GM21717 (cell line): ENCODE measurements around the gene WHRN.

Experiments used
- ATAC-seq: cut with Tn5 transposase; IDR thresholded peaks from one replicate; pipeline ENCODE4 v1.9.1; 2021; ENCODE audit warnings: mild to moderate bottlenecking, moderate library complexity; ENCODE audit not compliant: unreplicated experiment

WHRN gene

DNA sequence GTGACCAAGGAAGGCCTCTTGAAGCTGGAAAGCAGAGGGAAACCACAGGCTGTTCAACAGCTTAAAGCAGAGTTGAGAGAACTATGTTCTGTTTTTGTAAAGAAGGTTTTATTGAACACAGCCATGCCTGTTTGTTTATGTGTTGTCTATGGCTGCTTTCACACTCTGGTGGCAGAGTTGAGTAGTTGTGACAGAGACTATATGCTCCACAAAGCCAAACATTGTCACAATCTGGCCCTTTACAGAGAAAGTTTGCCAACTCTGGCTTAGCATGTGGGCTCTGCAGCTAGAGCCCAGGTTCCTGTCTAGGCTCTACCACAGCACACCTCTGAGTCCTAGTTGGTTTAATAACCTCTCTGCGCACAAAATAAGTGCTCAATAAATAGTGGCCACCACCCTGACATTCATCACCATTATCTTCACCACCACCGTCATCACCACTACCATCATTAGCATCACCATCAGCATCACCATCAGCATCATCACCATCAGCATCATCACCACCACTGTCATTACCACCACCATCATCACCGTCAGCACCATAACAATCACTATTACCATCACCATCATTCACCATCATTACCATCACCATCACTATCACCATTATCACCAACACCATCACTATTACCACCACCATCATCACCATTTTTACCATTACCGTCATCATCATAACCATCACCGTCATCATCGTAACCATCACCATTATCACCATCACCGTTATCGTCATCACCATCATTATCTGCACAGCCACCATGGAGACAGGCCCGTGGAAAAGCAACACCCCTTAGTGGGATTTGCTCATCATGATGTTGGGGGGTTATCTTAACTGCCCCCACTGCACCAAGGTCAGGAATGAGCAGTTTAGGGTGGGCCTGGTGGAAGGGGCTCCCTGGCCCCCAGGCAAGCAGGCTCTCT, 135.8 kb downstream of the WHRN start:
- ATAC-seq = no peak

DNA sequence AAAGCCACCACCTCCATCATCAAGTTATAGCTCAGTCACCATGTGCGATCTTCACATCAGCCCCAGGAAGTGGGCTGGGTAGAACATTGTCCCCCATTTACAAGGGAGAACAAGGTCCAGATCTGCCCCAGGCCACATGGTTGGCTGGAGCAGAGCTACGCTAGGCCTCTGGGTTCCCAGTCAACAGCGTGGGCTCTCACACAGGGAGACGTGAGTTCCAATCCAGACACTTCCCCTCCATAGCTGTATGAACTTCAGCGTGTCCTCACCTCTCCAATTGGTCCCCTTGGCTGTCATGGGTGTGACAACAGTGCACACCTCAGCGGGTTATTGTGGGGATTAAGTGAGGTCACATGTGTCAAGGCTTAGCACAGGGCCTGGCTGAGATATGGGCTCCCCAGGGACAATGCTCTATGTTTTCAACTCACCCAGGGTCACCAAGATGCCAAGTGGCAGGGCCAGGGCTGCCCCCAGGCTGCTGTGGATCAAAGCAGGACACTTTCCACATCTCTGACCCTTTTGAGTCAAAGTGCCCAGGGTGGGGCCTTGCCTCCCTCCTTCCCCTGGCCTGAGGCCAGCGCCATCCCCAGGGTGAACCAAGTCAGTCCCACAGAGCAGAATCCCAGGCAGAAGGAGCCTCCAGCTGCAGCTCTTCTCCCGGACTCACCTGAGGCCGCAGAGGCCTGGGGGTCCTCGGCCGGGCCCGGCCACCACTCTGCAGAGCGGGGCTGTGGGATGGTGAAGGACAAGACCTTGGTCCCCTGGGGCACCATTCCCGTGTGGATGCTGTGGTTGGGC, 137.3 kb downstream of the WHRN start:
- ATAC-seq = no peak

DNA sequence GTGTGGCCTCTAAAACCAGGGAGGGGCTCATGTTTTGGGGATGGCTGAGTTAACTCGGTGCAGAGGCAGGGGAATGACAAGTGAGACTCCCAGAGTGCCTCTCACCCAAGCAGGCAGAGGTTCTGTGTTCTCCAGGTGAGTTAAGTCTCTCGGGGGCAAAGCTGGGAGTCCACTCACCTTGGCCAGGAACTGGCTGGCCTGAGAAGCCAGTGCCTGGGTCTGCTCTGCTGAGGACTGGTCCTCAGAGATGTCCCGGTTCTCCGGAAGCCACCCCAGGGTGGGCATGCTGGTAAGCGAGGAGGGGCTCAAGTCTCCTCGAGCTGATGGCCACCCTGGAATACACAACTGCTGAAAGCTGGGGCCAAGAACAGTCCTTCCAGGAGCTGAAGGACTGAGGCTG, 137.9 kb downstream of the WHRN start:
- no peak for ATAC-seq

DNA sequence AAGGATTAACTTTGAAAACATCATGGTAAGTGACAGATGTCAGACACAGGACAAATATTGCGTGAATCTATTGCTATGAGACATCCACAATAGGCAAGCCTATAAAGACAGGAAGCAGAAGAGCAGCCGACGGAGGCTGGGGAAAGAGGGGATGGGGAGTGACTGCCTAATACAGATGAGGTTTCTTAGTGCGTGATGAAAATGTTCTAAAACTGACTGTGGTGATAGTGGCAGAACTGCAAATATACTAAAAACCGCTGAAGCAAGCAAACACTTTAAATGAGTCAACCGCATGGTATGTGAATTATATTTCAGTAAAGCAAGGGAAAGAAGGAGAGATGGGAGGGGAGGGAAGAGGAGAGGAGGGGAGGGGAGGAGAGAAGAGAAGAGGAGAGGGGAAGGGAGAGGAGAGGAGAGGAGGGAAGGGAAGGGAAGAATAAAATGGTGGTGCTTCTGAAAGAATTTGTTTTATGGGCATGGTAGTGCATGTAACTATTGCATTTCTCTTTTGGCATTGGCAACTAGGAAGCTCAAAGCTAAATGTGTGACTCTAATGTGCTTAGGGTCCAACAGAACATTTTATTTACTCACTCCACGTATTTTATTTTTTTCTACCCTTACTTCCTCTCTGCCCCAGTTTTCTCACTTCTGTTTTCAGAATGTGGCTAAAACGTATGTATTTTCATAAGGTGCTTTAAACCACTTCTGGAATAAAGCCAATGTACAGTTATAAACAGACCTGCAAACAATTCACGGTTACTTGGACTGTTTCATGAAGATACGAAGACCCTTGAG, 138.7 kb downstream of the WHRN start:
- peak; percentile 50 for ATAC-seq

DNA sequence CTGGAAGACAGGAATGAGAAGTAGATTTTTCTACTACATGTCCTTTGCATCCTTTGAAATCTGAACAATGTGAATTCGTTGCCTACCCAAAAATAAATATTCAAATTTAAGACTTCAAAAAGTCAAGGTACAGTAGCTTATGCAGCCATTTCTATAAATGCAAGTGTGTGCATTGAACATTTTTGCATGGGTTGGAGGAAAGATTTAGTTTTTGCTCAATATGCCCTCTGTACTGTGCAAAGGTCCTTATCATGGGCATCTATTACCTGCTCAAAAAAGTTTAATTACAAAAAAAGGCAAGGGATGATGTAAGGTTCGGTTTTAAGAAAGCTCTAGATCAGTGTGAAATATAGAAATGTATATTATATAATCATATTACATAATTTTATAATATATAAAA, 140.1 kb downstream of the WHRN start:
- ATAC-seq = no peak

DNA sequence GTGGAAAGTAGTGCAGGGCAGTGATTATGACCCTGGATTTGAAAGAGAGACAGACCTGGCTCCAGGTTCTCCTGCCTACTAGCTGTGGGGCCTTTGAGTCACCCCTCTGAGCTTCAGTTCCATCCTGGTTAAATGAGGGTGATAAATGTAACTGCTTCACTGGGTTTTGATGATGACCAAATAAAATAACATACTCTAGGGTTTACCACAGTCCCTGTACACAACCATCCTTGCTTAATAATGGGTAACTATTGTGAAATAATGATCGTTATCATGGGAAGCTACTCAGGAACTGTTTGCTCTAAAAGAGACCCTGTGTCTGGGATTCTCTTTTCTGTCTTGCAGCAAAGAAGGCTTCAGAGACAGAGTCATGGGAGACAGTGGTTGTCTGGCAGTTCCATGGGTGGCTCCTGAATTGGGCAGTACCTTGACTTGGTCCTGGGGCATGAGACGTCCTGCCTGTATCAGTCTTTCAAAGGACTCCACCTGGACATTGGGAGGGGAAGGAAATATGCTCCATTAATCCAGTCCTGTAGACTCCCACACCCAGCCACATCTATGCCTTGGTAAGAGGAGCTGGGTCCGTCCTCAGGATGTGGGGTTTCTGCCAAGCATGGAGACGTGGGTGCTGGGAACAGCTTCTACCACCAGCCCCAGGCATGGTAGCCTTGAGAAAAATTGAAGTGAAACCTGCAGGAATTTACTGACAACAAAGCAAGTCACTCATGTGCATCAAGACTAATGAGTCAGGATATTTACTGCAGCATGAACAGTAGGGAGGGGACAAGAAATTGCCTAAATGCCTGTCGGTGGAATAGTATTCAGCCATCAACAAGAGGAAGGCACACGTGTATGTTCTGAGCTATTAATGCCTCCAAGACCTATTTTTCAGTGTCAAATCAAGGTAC, 140.9 kb downstream of the WHRN start:
- ATAC-seq = no peak

DNA sequence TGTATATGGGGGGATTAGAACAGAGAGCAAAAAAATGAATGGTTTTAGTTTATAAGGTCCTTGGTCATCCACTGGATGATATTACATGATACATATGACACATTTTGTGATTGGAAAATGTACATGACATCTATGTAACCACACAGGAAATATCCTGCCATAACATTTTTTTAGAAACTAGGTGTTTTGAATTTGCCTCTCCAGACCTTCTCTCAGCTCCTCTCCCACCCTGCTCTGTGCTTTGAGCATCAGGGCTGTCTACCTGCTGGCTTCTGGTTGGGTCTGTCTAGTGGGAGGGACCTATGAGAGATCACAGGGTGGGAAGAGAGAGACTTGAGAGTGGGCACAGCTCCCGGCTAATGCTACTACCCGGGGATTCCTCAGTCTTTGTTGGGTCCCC, 141.8 kb downstream of the WHRN start:
- no peak for ATAC-seq

DNA sequence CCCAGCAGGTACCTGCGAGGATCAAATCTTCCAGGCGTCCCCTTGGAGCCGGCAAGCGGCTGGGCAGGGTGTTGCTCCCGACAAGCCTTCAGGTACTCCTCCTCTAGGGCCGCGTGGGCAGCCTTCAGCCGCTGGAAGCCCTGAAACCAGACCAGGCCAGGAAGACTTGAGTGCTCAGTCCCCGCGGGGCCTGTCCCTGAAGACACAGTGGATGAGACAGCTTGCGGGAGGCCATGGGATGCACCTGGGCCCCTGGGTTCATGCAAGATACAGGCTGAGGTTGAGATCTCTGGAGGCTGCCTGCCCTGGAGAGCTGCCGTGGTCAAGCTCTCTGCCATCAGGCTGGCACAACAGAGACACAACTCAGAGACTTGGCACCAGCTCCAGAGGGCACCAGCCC, 142.9 kb downstream of the WHRN start:
- no peak for ATAC-seq

DNA sequence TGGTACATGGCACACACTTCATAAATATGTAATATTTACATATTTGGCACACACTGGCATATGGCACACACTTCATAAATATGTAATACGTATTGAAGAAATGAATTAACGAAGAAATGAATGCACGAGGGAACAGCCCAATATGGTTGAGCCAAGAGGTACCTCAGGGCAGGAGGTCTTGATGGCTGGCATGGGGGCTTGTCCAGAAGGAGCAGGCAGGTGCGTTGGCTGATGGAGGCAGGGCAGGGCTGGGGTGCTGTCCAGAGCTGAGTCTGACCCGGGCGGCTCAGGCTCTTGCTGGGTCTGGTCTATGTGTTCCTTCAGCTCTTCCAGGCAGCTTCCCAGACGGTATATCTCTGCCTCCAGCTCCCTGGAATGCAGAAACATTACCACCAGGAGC, 143.7 kb downstream of the WHRN start:
- no peak for ATAC-seq

DNA sequence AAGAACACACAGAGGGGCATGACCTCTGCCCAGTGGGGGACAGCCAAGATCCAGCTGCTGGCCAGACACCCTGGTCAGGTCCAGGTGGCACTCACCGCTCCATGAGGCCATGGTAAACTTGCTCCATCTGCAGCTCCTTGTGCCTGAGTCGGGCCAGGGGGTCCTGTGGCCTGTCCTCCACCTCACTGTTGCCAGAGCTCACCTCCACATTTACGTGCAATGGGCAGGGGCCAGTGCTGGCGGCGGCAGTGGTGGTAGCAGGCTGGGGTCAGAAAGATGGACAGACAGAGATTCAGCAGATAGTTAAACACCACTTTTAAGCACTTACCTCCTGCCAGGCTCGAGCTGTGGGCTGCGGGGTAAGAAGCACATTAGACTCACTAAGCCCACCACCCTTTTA, 145.5 kb downstream of the WHRN start:
- no peak for ATAC-seq

DNA sequence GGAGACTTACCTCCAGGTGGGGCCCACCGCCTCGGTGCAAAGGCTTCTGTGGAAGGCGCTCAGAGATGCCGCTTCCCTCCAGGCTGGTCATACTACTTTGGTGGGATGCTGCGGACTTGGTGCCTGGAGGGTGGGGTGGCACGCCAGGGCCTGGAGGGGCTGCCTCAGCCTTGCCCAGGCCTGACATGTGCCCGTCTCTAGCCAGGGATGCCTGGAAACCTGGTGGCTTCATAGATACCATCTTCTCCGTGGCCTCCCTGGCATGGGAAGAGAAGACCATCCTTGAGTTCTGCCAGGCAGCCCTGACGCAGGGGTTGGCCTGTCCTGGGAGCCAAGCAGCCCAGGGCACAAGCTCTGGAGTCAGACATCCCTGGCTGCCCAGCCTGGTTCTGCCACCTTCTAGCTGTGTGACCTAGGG, 147.4 kb downstream of the WHRN start:
- ATAC-seq = no peak

DNA sequence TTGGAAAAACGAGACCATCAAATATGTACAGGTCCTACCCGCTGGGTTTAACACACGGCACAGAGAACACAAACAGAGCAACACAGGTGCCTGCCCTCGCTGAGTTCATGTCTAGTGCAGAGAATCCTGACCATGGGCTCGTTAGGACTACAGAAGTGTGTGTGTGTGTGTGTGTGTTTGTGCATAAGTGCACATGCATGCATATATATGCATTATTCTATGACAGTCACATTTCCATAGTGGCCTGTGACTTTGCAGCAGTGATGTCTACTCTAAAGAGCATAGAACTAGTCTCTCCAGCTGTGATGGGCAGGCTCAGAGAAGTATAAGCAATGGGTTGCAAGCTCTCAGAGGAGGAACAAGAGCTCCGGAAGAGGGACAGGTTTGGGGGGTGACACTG, 147.9 kb downstream of the WHRN start:
- ATAC-seq = no peak

DNA sequence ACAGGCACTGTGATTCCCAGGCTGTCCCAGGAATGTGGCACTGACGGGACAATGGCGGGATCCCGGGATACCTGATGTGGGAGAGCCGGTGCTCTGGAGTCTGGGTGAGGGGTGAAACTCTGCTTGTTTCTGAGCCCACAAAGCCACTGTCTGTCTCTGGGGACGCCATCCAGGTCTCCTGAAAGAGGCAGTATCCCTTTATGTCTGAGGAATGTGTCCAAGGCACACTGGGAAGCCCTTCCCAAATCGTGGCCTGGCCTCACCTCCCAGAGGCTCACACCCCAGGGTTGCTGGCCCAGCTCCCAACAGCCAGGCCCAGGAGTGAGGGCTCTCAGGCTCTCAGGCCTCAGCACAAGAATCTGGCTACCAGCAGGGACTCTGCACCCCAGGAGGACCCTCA, 148.5 kb downstream of the WHRN start:
- no peak for ATAC-seq

DNA sequence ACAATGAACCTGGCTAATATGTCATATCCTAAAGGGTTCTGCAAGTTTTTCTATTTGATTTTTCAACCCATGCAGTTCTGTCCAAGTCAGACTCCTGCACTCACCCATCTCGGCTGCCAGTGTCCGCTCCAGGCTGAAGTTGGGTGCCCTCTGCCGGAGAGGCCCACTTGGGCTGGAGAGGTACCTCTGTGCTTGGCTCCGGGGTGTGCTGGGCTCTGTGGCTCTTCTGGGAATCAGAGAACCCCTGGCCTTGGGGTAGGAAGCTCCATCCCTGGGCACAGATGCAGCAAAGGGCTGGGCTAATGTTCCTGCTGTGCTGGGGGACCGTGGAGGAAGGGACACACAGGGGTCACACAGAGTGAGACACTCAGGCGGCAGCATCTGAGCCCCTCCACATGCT, 149.5 kb downstream of the WHRN start:
- ATAC-seq = no peak
